Fibroblast of skin of scalp (primary cell): ENCODE results near the gene DDX41.

ENCODE experiments used
- DNase-seq: peaks from one replicate; pipeline ENCODE4 v3.0.0-alpha.2; 2013

DDX41 gene

DNA sequence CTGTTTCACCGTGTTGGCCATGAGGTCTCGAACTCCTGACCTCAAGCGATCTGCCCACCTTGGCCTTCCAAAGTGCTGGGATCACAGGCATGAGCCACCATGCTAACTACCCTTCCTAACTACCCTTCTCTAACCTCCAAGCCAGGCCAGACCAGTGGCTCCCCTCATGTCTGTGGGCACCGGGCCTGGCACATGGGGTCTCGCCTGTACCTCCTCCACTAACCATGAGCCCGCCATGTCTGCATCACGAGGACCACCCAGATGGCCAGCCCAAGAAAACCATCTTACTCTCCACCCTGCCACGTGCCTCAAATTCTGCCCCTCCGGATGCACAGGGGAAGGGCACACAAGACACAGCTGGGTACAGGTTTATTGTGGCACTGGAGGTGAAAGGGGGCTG is 33.7 kb downstream of the DDX41 start:
- DNase-seq: no peak

DNA sequence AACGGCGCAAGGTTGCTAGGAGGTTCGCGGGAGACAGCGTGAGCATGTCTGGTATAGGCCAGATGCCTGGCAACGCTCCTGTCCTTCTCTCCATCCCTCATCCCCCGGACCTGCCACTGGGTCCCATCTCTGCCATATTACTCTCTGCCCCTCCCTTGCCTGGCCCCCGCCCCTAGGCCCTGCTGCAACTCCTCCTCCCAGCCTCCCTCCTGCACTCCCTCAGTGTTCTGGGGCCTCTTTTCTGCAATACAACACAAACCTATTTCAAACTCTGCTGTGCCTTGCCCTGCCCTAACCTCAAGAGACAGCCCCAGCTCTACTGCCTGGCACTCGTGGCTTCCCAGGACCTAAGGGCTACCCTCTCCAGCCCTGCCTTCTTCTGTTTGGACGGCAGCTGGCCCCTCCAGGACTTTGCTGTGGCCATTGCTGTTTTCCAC is 34.4 kb downstream of the DDX41 start:
- DNase-seq: no peak

DNA sequence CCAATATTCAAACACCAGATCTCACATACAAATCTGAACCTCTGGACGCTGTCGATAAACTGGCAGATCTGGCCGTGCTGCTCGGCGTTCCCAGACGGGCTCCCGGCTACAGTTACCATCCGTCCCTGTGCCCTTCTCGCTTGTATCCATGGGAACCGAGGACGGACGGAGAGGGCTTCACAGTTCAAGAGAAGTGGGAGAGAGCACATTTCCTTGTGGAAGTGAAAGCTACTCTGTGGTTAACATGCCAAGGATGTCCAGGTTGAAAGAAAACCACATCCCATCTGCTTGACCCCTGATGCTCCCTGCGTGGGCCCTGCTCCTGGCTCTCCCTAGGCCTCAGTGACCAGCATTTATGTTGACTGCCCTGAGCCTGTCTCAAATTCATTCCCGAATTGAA is 37.0 kb downstream of the DDX41 start:
- DNase-seq: peak; percentile 39

DNA sequence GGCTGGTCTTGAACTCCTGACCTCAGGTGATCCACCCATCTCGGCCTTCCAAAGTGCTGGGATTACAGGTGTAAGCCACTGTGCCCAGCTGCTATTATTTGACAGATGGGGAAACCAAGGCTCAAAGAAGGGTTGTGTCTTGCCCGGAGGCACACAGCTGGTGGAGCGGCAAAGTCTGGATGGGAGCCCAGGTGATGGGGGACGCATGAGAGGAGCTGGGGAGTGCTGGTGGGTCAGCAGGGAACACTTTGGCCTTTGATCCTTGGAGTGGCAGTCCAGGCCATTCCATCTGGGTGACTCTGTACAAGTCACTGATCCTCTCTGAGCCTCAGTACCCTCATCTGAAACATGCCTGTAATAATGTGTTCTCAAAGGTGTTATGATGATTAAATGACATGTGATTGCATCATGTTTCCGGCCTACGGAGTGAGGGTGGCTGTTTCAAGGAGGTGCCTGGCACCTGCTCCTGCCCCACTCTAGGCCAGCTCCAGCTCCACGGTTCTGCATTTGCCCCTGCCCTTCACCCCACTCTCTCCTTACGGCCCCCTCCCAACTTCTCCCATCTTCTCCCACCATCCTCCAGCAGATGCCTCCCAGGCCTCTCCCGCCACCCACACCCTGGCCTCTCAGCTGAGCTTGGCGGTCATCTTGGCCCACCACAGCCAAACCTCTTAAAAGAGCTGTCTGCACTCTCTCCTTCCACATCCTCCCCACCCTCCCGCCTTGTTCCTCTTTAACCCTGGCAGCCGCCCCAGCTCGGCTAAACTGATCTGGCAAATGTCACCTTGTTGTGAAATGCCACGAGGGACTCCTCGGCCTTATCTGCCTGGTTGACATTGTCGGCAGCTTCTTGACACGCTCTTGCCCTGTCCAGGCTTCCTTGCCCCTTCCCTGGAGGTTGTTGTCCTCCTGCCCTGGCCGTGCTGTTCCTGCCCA is 37.8 kb downstream of the DDX41 start:
- peak; percentile 59 for DNase-seq

DNA sequence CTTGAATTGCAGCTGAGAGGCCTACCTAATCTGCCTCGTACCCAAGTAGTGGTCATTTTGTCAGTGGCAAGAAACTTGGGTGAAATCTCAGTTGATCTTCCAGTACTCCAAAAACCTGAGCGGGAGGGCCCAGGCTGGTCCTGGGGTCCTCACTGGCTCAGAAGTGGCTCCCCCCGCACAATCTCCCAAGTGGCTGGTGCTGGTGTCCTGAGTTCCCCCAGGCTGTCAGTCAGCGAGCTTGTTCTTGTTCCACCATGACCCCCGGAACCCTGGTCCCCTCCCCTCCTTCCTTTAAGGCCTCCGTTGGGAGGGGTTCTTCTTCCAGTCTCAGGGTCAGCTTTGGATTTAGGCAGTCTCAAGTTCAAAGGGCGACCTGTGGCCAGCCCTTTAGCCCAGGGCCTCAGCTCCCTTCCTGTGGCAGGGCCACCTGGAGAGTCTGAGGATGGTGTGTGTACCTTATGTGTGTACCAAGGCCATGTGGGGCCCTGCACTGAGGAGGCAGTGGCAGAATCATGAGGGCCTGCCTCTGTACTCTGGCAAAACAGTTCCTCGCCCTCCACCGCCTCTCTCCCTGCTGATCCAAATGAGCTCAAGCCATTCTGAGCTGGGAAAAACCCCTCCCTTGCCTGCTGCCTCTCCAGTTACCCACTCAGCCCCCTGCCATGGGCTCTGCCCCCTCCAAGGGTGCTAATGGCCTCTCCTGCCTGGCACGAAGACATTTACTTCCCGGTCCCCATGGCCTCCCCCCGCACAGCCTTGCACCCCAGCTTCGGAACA is 38.9 kb downstream of the DDX41 start:
- peak; percentile 55 for DNase-seq

DNA sequence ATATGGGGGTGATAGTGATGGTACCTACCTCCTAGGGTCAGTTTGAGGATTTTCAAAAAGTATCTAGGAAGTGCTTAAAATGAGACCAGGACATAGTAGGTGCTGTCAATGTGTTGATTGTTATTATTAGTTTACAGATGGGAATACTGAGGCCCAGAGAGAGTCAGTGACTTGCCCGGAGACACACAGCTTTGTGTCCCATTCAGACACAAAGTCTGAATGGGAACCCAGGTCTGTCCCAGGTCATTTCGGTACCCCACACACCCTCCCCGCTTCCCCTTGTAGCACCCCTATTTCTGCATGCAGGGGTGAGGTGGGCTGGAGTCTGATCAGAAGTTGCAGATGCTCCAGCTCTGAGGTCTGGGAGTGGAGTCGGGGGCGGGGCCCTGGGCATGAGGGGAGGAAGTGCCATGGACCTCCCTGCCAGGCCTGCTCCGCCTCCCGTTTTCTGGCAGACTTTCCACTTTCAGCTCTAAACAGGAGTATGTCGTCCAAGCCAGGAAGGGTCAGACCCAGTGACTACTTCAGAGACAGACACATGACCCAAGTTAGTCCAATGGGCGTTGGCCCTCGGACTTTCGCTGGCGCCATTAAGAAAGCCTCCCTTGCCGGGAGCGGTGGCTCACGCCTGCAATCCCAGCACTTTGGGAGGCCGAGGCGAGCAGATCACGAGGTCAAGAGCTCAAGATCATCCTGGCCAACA is 40.1 kb downstream of the DDX41 start:
- peak; percentile 80 for DNase-seq

DNA sequence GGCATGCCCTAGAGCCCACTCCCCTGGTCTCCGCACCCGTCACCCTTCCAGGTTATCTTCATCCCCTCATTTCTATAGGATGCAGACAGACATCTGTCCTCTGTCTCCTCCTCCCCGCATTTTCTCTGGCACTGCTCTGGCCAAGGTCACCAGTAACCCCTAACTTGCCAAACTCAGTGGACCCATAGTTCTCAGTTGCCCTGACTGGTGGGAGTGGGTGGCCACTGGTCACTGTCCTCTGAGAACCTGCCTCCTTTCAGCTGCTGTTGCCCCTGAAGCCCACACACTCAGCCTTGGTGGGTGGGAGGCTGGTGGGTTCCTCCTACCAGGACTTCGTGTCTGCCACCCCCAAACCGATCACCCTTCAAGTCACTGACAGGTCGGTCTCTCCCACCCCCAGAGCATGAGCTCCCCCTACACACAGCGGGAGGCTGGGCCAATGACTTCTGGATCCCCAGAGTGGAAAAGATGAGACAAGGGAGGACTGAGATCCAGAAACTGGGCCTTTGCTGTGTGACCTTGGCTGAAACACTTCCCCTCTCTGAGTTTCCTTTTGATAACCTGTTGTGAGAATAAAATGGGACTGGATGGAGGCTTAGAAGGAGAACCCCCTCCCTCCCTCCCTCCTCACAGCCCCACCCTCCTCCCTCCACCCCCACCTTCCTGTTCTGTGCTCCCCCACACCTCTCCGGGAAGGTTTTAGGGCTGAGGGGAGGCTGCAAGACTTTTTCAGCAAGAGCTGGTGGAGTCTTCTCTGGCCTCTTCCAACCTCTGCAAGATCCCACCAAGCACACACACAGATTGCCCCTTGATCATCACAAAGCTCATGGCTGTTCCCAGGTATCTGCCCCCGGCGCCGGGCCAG is 41.0 kb downstream of the DDX41 start:
- DNase-seq: peak; percentile 47

DNA sequence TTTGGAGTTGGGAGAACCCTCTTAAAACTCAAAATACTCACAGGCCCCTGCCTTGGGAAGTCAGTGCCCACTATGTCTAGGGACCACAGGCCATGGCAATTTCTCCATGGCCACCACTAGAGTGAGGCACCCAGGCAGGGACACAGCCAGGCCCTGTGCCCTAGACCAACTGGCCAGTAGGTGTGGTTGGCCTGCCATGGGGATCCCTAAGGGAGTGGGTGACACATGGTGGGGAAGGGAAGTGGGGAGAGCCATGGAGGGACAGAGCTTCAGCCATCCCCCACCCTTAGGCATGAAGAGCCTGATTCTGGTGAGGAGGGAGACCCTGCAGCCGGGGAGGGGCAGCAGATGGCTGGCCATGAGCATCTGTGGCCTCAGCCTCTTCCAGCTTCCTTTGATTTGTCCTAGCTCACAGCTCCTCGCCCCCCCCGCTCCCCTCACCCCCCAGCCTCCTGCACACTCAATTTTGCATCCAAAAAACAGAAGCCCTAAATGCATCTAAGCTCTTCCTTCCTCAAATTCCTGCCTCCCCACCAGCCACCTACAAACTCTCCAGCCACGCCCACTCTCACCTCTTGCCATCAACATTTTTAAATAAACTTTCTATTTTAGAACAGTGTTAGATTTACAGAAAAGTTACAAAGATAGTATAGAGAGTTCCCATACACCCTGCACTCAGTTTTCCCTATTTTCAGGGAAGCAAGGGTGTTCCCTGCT is 41.8 kb downstream of the DDX41 start:
- peak; percentile 53 for DNase-seq

DNA sequence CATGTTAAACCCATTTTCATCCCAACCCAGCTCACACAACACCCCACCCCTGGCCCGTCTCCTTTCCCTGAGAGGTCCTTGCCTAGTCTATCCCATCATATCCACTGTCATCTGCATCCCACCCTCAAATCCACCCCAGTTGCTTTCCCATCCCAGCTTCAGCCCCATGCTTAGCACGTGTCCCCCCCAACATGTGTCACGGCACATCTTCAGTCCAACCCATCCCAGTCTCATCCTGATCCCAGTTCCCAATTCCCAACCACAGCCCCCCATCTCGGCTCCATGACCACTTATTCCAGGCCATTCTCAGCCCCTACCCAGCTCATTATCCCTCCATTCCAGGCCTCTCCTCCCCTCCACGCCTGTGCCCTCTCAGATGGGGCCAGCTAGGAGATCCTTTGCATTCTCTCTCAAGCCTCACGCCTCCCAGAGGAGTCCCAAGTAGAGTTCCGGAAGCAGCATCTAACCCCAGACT is 42.7 kb downstream of the DDX41 start:
- DNase-seq: peak; percentile 58

DNA sequence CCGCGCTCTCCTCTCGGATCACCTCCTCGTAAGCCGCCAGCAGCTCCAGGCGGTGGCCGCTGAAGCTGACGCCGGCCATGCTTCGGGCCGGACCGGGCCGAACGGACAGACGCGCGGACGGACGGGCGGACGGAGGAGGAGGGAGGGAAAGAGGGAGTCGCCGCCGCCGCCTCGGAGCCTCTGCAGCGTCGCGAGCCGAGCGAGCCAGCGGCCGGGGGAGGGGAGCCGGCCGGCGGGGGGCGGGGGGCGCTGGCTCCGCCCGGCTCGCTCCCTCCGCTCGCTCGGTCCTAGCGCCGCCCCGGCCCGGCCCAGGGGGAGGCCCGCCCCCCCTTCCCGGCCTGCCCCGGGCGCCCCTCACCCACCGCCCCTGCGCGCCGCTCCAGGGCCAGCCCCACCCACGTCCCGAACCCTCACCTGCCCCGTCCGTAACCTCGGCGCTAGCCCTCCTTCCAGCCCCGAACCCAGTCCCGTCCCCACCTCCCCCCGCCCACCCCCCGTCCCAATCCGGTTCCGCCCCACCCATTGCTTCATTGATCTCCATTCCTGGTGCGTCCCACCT is 43.2 kb downstream of the DDX41 start, which contains the start of gene DBN1:
Gene DBN1 (minus strand): TSS at position 192 of the 559 bp plus-strand sequence. CDS start 113 bp downstream, at position 79.
- peak; percentile 79 for DNase-seq

DNA sequence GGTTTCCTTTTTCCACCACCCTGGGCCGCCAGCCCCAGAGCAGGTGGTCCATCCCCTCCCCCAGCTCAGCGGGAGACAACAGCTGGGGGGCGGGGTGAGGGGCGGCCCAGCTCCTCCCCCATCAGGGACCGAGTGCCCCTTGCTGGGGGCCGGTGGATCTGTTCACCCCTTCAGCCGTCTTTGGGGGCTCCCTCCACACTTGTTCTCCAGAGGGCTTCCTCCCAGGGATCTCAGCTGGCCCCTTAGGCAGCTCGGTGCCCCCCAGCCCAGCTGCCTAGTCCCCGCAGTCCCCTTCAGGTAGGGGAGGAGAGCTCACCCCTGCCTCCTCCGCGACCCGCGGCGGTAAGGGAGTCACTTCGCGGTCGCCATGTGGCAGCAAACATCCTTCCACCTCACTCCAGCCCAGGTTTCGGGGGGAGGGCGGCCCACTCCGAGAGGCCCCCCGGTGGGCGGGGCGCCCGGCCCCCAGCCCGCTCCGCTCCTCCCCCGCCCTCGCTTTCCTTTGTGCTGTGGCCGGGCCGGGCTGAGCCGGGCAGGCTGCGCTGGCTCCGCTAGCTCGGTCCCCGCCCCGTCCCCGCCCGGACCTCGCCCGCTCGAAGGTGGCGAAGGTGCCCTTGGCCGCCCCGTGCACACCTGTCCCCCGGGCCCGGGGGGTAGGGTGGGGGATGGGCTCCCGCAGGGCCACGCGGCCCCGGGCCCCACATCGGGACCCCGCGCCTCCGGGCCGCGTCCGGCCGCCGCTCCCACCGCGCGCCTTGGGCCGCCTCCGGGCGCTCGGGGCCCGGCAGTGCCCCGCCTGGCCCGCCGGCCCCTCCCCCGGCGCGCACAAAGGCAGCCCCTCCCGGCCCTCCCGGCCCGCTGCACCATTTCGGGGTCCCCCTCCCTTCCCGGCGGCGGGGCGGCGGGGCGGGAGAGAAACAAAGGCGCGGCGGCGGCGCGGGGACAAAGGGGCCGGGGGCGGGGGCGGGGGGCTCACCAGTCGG is 44.0 kb downstream of the DDX41 start:
- DNase-seq: peak; percentile 47

DNA sequence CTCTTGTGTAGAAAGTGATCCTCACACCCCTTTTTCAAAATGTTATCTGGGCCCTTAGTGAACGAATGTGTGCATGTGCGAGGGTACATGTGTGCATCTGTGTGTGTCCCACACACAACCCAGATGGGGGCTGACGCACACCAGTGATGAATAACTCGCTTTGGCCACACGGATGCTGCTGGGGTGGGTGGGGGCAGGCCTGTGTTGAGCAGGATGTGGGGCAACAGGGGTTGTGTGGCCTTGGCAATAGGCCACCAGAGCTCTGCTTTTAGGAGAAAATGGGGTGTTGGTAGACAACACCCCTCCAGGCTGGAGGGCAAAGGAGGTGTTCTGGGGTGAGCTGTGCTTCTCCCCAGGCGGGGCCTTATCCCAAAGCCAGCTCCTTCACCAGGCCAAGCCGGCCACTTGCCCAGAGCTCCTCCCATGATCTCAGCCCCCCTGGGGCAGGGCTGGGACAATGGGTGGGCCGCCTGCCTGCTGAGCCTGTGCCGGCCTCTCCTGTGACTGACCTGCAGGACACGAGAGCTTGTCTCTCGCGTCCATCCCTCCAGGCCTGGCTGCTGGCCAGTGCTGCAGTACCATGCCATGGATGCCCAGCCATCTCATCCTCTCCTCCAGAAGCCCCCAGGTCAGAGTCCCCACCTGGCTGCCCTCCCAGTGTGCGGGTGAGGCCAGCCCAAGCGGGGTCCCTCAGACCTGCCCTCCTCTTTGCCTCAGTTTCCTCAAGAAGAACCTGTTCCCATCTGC is 45.0 kb downstream of the DDX41 start:
- peak; percentile 49 for DNase-seq

DNA sequence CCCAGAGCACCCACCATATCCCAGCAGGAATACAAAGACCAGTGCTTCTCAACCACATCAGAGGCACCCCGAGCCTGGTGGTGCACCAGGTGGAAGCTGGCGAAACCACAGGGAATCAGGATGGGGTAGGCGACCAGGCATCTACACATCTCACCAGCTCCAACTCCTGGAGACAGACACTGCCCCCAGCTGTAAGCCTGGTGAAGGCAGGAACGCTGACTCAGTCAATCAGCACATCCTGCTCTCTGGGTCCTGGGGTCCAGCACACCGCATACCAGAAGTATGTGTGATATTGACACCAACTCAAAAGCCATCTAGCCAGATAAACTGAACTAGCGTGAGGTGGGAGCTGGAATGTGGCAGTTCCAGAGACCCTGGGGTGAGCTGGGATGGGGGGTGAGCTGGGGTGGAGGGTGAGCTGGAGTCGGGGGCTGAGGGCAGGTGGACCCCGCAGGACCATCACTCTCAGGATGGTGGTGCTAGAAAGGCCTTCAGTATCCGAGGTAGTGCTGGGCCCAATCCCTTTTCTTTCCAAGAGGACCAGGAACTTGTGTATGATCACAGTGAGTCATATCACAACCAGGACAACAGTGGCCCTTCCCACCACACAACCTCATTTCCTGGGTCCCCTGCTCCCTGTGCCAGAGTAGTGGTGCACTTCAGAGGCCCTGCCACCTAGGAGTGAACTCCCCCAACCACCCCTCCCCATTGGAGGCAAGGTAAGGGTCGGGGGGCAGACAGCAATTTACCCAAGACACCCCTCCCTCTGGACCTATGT is 45.8 kb downstream of the DDX41 start:
- DNase-seq: peak; percentile 66

DNA sequence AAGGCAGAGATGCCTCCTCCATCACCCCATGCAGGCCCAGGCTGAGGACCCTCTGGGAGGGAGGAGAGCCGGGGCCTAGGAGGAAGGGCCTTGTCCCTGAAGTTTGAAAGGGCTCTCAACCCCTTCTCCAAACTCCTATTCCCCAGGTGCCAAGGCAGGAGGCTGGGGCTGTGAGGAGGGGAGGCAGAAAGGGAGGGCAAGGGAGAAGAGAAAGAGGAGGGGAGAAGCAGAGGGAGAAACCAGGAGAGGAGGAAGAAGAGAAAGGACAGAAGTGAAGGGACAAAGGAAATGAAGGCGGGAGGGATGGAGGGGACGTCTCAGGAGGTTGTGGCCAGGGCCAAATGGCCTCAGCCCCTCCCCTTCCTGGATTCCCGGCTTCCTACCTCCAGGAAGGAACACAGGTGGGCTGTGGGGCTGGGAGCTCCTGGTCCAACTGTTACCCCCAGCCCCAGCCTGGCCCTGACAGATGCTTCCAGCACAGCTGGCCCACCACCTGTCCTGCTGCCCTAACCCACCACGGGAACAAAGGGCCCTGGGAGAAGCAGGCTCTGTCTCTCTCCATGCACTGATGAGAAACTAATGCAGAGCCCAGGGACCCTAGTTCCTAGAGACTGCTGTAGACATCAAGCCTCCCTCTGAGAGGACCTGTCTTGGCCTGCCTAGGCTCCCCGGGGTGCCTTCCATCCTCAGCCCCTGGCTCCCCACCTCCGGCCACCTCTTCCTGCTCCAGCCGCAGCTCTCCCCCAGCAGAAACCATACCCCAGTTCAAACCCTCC is 46.8 kb downstream of the DDX41 start:
- no peak for DNase-seq

DNA sequence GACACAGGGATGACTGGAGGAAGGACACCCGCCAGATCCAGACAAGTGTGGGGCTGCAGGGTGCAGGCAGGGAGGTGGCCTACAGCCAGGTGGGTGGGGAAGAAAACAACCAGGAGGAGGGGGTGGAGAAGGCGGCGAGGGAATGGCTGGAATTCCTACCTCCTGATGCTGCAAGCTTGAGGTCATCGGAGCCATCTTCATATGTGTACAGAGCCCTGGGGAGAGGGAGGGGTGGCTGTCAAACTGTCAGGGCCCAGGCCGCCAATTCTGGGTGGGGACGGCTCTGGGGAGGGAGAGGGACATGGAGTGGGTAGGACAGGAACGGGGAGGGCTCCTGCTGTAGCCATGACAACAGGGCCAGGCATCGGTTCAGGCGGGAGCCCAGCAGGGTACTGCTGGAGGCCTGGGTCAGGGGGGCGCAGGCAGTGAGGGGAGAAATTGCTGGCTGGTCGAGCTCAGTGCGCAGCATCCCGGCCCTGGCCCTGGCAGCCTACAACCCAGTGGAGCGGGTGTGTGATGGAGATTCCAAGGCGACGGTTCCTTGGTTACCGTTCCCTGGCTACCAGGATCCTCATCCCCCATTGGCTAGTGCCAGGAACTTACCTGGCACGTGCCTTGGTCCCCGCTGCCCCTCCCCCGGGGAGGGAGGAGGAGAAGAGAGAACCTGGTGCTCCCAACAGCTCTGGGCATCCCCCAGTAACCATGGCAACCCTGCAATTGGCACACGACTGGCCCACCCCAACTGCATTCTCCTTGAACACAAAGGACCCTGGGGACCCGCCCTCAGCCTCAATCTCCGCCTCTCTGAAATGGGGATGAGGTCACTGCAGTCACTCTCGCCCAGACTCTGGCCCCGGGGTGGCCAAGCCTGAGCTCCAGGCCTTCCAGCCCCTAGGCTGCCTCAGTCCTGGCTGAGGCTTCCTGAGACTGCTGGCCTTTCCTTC is 47.8 kb downstream of the DDX41 start:
- peak; percentile 85 for DNase-seq

DNA sequence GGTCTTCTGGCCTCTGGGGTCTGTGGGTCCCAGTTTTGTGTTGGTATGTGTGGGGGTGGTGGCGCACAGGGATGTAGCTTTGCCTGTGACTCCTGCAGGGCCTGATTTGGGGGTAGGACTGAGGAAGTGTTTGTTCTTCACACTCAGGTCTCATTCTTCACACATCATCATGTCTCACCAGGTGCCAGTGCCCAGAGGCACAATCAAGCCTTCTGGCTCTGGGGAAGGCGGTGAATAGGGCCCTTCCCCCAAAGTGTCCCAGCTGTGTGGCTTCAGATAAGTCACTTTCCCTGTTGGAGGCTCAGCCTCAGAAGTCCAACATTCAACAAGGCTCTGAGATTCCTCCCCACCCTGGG is 48.5 kb downstream of the DDX41 start:
- DNase-seq: no peak
